MG63 (cell line): ENCODE results near the gene ICOSLG. TPM values are rescaled to one million over a fixed set of nuclear protein-coding genes. Genes with fewer than 3 reads are reported as not detected.
A peak's percentile ranks its signal among the peaks of the same experiment; 100 is the strongest.

Experiments used
- DNase-seq: peaks from one replicate; pipeline ENCODE4 v3.0.0-alpha.2; 2020
- H3K27me3 ChIP-seq: fragments of 250-450 bp; sonication (Bioruptor Pico); 2 replicates; pipeline ENCODE4 v1.5.1; 2020; ENCODE audit warnings: mild to moderate bottlenecking, moderate library complexity
- H3K36me3 ChIP-seq: fragments of 250-450 bp; sonication (Bioruptor Pico); 2 replicates; pipeline ENCODE4 v1.5.1; 2020; ENCODE audit warnings: mild to moderate bottlenecking, moderate library complexity
- H3K4me3 ChIP-seq: fragments of 250-450 bp; sonication (Bioruptor Pico); 2 replicates; pipeline ENCODE4 v1.5.1; 2020; ENCODE audit warnings: mild to moderate bottlenecking, moderate library complexity
- H3K9me3 ChIP-seq: fragments of 250-450 bp; sonication (Bioruptor Pico); 2 replicates; pipeline ENCODE4 v1.5.1; 2020; ENCODE audit warnings: mild to moderate bottlenecking, moderate library complexity
- total RNA-seq: library from RNA; depleted of rRNA; stranded (reverse); fragments of >200 nt; shearing (Covaris generic); gene quantifications from 2 replicates; pipeline ENCODE4 v1.2.3, GENCODE V29; 2014; ENCODE audit warnings: low replicate concordance

Gene ICOSLG
- total RNA-seq, 1 experiment from 2014 or later: 0.30 TPM

DNA sequence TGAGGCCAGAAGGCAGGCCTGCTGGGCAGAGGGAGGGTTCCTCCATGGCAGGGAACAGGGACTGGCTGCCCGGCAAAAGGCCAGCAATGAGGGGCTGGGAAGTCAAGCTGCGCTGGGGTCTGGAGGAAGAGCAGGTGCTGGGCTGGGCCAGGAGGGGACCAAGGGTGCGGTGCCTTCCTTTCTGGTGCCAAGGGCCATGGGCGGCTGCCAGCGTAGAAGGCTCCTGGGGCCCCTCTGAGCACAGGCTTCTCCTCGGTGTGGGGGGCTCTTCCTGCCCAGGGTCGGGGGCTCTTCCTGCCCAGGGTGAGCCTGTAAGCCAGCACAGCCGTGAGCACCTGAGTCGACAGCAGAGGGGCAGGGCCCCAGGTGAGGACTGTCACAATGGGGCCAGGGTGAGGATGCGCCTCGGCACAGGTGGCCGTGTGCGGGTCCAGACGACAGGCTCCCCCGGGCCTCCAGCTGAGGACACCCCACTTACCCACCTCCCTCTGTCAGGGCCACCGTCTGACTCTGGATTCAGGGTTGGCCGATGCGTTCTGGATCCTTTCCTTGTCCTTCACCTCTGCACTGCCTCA is 31.6 kb upstream of the ICOSLG start:
- Histone ChIP-seq H3K4me3 (no peak overlapping the region), H3K27me3 (0 out of 2 replicates have a peak, but pooled peaks cover 9% of the 10 kb centered on the region), H3K36me3 (no peaks in the 10 kb centered on the region), H3K9me3 (peaks cover 2% of the 10 kb centered on the region; the same call in 1 of the 2 replicates)
- DNase-seq: no peak

DNA sequence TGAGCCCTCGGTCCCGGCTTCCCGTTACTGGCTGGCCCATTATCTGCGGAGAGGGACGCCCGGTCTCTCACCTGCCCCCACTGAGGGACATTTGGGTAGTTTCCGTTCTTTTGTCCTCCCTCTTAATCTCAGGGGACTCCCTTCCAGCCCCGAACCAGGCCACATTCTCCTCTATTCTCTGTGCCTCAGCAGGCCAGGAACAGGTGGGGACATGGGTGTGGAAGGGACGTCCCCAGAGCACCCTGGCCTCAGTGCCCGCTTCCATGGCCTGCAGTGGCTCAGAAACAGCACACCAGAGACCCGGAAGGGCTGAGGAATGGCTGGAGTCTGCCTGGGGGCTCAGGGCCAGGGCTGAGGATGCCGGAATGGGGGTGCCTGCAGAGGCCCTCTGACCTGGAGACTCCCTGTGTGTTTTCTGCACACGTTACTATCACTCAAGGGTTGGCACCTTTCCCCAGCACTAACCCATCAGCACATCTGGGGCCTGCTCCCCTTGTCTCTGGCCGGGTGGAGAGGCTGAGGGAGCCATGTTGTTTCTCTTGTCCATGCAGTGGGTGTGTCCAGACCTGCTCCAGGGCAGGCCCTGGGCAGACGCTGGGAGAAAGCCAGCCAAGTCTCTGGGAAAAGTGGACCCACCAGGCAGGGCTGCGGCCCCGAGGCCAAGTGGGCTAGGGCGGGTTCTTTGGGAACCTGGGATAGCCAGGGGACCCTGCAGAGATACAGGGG is 31.0 kb upstream of the ICOSLG start:
- H3K9me3 ChIP-seq: peaks cover 2% of the 10 kb centered on the region; the same call in 1 of the 2 replicates
- H3K27me3 ChIP-seq: 0 out of 2 replicates have a peak, but pooled peaks cover 7% of the 10 kb centered on the region
- no peak for DNase-seq
- H3K4me3 ChIP-seq: no peak overlapping the region
- H3K36me3 ChIP-seq: no peaks in the 10 kb centered on the region

DNA sequence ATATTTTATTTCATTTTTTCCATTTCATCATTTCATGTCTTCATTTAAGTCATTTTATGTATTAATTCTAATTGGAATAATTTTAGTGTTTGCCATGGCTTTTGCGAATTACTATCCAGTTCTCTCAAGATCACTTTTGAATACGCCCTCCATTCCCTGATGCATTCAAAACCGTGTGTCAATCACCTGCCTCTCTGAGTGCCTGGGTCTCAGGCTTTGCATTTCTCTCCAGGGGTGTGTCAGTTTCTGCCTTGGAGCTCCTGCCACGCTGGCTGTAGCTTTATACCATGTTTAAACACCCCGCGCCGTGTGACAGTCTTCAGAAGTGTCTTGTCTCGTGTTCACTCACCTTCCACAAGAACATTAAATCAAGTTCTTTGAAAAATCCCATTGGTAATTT is 28.3 kb upstream of the ICOSLG start:
- Histone ChIP-seq H3K27me3 (no peaks in the 10 kb centered on the region), H3K9me3 (no peaks in the 10 kb centered on the region), H3K4me3 (no peak overlapping the region), H3K36me3 (no peaks in the 10 kb centered on the region)
- no peak for DNase-seq

DNA sequence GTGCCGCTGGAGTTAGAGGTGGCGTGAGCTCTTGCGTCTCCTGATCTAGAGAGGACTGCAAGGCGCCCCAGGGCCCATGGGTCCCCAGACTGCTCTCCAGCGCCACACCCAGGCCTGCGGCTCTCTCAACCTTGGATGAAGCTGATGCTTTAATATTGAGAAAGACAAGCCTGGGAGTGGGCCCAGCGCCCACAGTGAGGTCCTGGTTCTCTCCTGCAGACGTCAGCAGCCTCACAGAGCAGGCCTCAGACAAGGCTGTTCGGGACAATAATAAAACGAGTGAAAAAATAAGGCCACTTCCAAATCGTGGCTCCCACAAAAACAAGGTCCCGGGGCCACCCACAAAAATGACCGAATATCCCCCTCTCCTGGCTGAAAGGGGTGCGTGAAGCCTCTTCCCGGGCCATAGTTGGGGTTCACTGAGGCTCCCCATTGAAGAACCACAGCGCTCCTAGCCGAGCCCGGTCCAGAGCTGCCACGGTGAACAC is 27.0 kb upstream of the ICOSLG start:
- no peaks in the 10 kb centered on the region for H3K36me3 ChIP-seq
- H3K27me3 ChIP-seq: no peaks in the 10 kb centered on the region
- H3K9me3 ChIP-seq: no peaks in the 10 kb centered on the region
- DNase-seq: no peak
- H3K4me3 ChIP-seq: no peak overlapping the region

DNA sequence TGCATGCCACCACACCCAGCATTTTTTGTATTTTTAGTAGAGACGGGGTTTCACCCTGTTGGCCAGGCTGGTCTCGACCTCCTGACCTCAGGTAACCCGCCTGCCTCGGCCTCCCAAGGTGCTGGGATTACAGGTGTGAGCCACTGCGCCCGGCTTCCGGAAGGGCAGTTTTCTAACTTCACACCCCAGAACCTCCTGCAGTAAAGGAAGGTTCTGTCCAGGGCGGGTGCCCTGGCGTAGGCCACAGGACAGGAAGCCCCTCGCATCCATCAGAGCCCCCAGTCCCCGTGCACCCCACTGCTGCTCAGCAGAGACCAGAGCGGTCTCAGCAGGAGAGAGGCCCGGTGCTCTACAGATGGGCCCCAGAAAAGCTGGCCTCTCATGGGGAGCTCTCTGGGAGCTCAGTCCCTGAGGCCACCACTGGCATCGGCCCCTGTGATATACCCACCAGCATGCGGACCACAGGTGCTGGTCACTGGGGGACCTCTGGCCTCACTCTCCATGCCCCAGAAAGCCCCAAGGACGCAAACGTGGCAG is 25.1 kb upstream of the ICOSLG start:
- no peaks in the 10 kb centered on the region for H3K36me3 ChIP-seq
- DNase-seq: no peak
- no peak overlapping the region for H3K4me3 ChIP-seq
- no peaks in the 10 kb centered on the region for H3K27me3 ChIP-seq
- H3K9me3 ChIP-seq: no peaks in the 10 kb centered on the region

DNA sequence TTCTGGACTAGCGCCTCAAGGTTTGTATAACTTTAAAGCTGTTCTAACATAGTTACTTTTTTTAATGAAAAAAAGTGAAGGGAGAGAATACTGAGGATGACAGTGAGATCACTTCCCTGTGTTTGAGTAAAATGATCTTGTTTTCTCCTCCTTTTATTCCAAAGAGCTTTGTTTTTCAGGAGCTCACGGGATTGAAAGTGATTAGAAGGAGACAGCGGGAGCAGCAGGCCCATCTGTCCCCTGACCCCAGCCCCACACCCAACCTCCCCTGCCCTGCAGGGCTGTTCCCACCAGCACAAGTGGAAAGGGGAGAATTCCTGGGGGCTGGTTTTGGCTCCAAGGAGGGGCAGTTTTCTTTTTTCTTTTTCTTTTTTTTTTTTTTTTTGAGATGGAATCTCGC is 23.0 kb upstream of the ICOSLG start:
- no peak for DNase-seq
- H3K9me3 ChIP-seq: no peaks in the 10 kb centered on the region
- no peaks in the 10 kb centered on the region for H3K27me3 ChIP-seq
- H3K4me3 ChIP-seq: no peak overlapping the region
- no peaks in the 10 kb centered on the region for H3K36me3 ChIP-seq

DNA sequence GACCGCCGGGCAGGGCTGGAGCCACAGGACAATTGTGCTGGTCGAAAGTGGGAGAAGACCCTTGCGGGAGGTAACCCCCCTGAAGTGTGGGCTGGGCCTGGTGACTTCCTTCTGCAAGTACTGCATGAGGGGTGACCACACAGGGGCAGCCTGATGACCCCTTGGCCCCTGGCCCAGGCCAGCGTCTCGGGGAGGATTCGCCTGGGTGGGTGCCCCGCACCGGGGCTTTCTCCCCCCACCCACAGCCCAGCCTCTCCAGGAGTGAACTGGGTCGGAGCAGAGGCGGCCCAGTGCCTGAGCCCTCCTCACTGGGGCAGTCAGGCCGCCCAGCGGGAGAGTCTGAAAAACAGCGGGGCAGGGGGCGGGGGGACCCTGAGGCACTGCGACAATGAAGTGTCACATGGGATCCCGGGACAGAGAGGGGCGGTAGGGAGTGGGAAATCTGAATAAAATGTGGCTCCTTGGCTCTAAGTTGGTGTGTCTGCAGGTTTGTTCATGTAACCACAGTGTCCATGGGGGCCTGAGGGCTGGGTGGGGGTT is 22.5 kb upstream of the ICOSLG start:
- Histone ChIP-seq H3K9me3 (no peaks in the 10 kb centered on the region), H3K36me3 (no peaks in the 10 kb centered on the region), H3K27me3 (no peaks in the 10 kb centered on the region), H3K4me3 (no peak overlapping the region)
- no peak for DNase-seq

DNA sequence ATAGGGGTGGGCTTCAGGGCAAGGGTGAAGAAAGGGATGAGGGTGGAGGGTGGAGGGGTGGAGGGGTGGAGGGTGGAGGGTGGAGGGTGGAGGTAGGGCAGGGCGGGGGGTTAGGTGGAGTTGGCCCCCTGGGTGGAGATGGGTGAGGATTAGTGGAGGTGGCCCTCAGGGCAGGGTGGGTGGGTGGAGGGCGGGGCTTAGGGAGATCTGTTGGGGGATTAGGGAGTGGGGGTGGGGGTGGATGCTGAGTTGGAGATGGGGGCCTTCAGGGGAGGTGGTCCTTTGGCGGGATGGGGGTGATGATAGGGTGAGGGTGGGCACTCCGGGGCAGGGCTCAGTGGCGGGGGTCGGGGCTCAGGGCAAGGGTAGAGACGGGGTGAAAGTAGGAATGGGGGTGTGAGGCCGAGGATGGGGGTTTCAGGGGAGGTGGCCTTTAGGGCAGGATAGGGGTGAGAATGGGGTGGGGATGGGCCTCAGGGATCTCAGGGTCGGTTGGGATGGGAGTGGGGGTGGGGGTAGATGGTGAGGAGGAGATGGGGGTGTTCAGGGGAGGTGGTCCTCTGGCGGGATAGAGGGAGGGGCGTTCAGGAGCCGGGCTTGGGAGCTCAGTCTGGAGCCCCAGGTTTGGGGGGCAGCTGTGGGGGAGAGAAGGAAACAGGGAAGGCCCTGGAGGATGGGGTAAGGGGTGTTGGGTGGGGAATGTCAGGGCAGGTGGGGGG is 21.8 kb upstream of the ICOSLG start:
- DNase-seq: no peak
- no peaks in the 10 kb centered on the region for H3K27me3 ChIP-seq
- no peaks in the 10 kb centered on the region for H3K36me3 ChIP-seq
- H3K9me3 ChIP-seq: no peaks in the 10 kb centered on the region
- no peak overlapping the region for H3K4me3 ChIP-seq

DNA sequence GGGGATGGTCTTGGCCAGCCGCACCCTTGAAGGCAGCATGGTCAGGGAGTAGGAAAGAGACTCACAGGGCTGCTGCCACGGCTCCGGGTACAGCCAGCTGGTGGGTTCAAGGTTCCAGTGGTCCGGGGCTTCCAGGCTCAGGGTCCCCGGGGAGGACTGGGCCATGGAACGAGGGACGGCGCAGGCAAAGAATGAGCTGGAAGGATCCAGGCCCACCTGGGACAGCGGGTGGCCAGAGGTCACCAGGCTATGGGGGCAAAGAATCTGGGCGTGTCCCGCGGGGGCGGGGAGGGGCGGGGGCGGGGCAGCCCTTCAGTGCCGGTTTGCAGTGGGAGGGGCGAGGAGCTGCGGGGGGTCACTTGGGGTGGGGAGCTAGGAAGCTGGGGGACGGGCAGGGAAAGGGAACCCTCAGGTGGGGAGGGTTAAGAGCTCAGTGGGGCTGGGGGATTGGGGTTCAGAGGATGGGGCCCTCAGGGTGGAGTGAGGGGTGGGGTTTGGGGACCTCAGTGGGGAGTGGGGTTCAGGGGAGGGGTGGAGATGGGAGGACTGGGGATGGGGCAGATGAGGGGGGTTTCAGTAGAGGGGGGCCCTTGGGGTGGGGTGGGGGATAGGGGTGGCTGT is 21.0 kb upstream of the ICOSLG start, which contains the start of gene DNMT3L:
Gene DNMT3L (minus strand): TSS at position 223 of the 621 bp plus-strand sequence. CDS start 638 bp downstream, outside the sequence.
- Histone ChIP-seq H3K4me3 (no peak within 1 kb of the TSS), H3K36me3 (no peaks in the 10 kb centered on the region), H3K9me3 (no peaks in the 10 kb centered on the region), H3K27me3 (no peaks in the 10 kb centered on the region)
- DNase-seq: no peak

DNA sequence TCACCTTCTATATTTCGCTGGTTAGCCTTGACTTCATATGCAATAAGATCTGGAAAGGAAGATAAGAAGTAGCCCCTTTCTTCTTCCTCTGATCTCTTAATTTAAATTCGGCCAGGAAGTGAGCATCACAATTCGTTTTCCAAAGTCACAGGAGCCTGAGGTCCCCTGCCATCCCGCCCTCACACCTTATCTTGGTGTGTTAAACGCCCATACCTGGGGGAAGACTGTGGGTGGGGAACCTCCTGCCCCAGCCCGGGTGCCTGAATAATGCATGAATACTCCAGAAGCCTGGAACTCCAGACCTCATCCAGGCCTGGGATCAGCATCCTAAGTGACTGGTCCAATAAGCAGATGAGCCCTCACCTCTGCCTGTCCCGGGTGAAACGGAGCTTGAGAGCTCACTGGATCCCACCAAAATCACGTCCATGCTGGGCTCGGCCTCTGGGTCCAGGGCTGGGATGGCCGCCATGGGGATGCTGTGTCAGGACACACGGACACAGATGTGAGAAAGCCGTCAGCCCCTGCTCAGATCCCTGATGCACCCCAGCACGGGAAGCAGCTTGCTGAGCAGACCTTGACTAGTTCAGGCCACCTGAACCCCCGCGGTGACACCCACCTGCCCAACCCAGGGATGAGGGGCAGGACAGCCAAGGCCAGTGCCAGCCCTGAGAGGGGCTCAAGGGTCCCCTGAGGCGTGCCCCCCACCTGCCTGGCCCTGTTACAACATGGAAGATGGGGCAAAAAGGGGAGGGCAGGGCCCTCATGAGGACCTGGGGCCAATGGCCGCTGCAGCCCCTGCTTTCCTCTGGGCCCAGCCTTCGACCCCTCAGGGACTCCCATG is 20.3 kb upstream of the ICOSLG start:
- Histone ChIP-seq H3K4me3 (no peak overlapping the region), H3K36me3 (no peaks in the 10 kb centered on the region), H3K9me3 (no peaks in the 10 kb centered on the region), H3K27me3 (no peaks in the 10 kb centered on the region)
- no peak for DNase-seq

DNA sequence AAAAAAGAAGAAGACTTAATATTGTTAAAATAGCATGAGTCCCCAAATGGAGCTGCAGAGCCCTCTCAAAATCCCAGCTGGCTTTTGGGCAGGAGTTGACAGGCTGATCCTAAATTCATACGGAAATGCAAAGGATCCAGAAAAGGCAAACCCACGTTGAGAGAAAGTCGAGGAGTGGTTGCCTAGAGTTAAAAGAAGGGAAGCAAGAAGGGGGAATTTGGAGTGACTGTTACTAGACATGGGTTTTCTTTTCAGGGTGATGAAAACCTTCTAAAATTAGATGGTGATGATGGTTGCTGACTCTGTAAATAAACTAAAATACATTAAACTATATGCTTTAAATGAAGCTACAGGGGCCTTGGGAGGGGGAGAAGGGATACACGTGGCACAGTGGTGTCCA is 19.3 kb upstream of the ICOSLG start:
- DNase-seq: no peak
- Histone ChIP-seq H3K9me3 (no peaks in the 10 kb centered on the region), H3K36me3 (no peaks in the 10 kb centered on the region), H3K4me3 (no peak overlapping the region), H3K27me3 (no peaks in the 10 kb centered on the region)

DNA sequence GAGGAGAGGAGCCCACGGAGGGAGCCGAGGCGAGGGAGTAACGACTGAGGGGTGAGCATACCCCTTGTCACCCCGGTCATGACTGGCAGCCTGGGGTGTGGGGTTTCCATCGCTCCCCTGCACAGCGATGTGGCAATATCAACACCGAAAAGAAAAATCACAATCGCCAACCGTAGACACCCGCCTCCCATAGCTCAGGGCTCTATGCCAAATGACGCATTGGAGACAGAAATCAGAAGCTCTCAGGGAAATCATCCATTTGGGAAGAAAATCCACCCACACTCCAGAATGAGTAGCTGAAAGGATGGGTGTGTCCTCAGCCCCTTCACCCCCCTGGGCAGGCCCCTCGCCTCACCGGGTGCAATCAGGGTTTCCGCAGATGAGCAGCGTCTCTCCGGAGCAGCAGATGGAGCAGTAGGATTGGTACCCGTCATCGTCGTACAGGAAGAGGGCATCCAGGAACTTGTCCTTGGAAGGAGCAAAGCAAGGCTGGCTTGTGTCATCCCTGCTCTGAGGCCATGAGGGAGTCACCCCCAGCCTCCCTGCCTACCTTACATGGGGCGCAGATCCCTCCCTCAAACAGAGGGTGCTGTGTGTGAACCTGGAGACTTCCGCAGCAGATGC is 18.5 kb upstream of the ICOSLG start:
- no peak for DNase-seq
- no peaks in the 10 kb centered on the region for H3K9me3 ChIP-seq
- no peaks in the 10 kb centered on the region for H3K27me3 ChIP-seq
- no peak overlapping the region for H3K4me3 ChIP-seq
- H3K36me3 ChIP-seq: no peaks in the 10 kb centered on the region

DNA sequence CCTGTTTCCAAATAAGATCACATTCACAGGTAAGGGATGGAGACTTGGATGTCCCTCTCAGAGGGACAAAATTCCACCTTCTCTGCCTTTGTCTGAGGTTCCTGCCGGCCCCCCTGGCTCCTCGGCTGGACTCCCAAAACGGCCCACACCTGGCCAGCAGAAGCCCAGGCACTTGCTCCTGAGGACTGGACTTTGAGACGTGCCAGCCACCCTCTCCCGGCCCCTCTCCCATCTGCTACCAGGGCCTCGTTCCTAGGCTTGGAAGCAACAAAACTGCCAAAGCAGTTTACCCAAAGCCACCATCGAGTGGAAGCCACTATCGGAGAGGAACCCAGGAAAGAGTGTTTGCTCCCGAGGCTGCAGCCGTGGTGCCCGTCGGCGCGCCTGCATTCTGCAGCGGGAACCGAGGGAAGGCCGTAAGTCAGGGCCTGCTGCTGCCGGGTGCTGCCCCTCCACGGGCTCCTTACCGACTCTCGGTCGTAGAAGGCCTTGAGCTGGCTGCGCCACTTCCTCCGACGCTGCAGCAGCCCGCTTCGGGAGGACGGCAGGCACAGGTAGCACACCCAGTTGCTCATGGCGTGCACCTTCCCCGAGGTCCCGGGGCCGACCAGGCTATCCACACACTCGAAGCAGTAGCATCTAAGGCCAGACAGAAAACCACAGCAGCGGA is 17.4 kb upstream of the ICOSLG start:
- no peak for DNase-seq
- H3K27me3 ChIP-seq: no peaks in the 10 kb centered on the region
- no peaks in the 10 kb centered on the region for H3K36me3 ChIP-seq
- no peaks in the 10 kb centered on the region for H3K9me3 ChIP-seq
- no peak overlapping the region for H3K4me3 ChIP-seq

DNA sequence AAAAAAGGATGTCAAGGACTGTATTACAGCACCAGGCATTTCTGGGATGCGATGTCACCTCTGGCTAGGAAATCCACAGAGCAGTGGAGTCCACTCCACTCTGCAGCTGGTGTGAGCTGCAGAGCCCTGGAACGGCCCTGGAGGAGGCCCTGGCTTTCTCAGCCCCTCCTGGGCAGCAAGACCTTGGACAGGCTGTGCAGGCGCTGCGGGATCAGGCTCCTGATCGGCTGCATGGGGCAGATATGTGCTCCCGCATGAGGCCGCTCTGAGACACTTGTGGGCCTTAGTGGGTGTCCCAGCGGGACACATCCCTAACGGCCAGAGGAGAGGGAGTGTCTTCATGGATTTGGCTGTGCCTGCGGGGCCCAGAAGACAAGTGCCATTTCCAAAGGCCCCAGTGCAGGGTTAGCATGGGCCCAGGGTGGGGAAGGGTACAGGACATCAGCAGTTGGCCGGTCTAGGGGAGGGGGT is 14.8 kb upstream of the ICOSLG start:
- Histone ChIP-seq H3K36me3 (no peaks in the 10 kb centered on the region), H3K9me3 (no peaks in the 10 kb centered on the region), H3K4me3 (no peak overlapping the region), H3K27me3 (no peaks in the 10 kb centered on the region)
- peak; percentile 63 for DNase-seq
